K562 (cell line): ENCODE results near the gene NUFIP1. TPM values are rescaled to one million over a fixed set of nuclear protein-coding genes. Genes with fewer than 3 reads are reported as not detected.

Experiments used
- DMBX1 ChIP-seq: fragments of 250-450 bp; sonication (Bioruptor Pico); IDR thresholded peaks from 2 replicates; pipeline ENCODE4 v1.8.0; 2022; ENCODE audit warnings: inconsistent platforms, mild to moderate bottlenecking, moderate library complexity, borderline replicate concordance
- ETV6 ChIP-seq, 3 experiments: fragments of 150-350 bp in 1 of 3; sonication (generic) in 1 of 3; formaldehyde crosslinking in 1 of 3; IDR thresholded peaks; 2 replicates each; pipeline versions ENCODE4 v1.6.1 to v1.8.0; 2014 to 2022; ENCODE audit warnings: borderline replicate concordance in 2 of 3, low read depth in 2 of 3, antibody characterized with exemption in 1 of 3, low read length in 1 of 3, mild to moderate bottlenecking in 1 of 3, missing genetic modification reagents in 1 of 3
- FOXM1 ChIP-seq, 2 experiments: fragments of 450-650 bp in 1 of 2; sonication (generic) in 1 of 2; formaldehyde crosslinking in 1 of 2; IDR thresholded peaks; 2 replicates each; pipeline versions ENCODE4 v1.6.1 to v1.9.0; 2017 to 2022; ENCODE audit warnings: low read depth in 2 of 2, mild to moderate bottlenecking in 2 of 2, missing genetic modification reagents in 1 of 2, moderate library complexity in 1 of 2
- FOXP1 ChIP-seq: sonication (generic); formaldehyde crosslinking; IDR thresholded peaks from 2 replicates; pipeline ENCODE4 v1.8.0; 2022; ENCODE audit warnings: mild to moderate bottlenecking, missing genetic modification reagents
- GABPB1 ChIP-seq: sonication (generic); formaldehyde crosslinking; IDR thresholded peaks from 2 replicates; pipeline ENCODE4 v1.8.0; 2022; ENCODE audit warnings: mild to moderate bottlenecking, missing genetic modification reagents
- HDAC8 ChIP-seq: fragments of 450-650 bp; IDR thresholded peaks from 2 replicates; pipeline ENCODE4 v1.6.1; 2016; ENCODE audit warnings: mild to moderate bottlenecking, missing genetic modification characterization, moderate library complexity, missing compliant biosample characterization
- MBD2 ChIP-seq: sonication (generic); IDR thresholded peaks from 2 replicates; pipeline ENCODE4 v1.6.1; 2016; ENCODE audit warnings: low read depth, borderline replicate concordance
- PHF8 ChIP-seq: fragments of 200-600 bp; sonication (generic); IDR thresholded peaks from 2 replicates; pipeline ENCODE4 v1.6.1; 2012; ENCODE audit warnings: mixed run types, mild to moderate bottlenecking, inconsistent platforms, low read length, moderate library complexity, borderline replicate concordance
- TCF3 ChIP-seq: sonication (generic); formaldehyde crosslinking; IDR thresholded peaks from 2 replicates; pipeline ENCODE4 v1.4.0; 2020; ENCODE audit warnings: mild to moderate bottlenecking, missing genetic modification reagents
- U2AF2 ChIP-seq: fragments of 200-400 bp; formaldehyde crosslinking; optimal IDR thresholded peaks from 2 replicates; pipeline ENCODE3; 2017; ENCODE audit warnings: low read depth, mild to moderate bottlenecking, low read length
- polyA plus RNA-seq, 8 experiments: library from polyadenylated mRNA; depleted of rRNA in 4 of 8; stranded (reverse) in 5 of 8; unstranded in 3 of 8; fragments of >200 nt; fragmentation: Nextera tagmentation in 2 of 8; fragmentation: Illumina TruSeq in 1 of 8; extraction: Ambion mirVana in 2 of 8; extraction: Trizol in 1 of 8; gene quantifications; 2 replicates each; pipeline versions ENCODE4 v1.2.1 to v1.2.3, GENCODE V29; 2011 to 2014; ENCODE audit warnings: inconsistent platforms in 1 of 8, missing spikeins in 1 of 8
- total RNA-seq, 7 experiments: library from RNA; depleted of rRNA in 6 of 7; stranded (reverse); fragments of >200 nt in 6 of 7; fragmentation: Illumina TruSeq in 2 of 7; extraction: Trizol in 2 of 7; gene quantifications; 2 replicates each; pipeline versions ENCODE4 v1.2.1 to v1.2.3, GENCODE V29; 2011 to 2021; ENCODE audit warnings: low replicate concordance in 1 of 7
- TF ChIP-seq, protein P1 (sequence below): fragments of 200-600 bp; sonication (generic); IDR thresholded peaks from one replicate; pipeline ENCODE4 v1.6.1; 2012; ENCODE audit warnings: mild to moderate bottlenecking, low read depth, low read length, inconsistent platforms

Gene NUFIP1
- total and polyA plus RNA-seq, 9 of the 15 experiments (the other 6 are each of a cell fraction or from before 2014, with no cell fraction given): 2.6 to 9.7 (median 4.1) TPM

DNA sequence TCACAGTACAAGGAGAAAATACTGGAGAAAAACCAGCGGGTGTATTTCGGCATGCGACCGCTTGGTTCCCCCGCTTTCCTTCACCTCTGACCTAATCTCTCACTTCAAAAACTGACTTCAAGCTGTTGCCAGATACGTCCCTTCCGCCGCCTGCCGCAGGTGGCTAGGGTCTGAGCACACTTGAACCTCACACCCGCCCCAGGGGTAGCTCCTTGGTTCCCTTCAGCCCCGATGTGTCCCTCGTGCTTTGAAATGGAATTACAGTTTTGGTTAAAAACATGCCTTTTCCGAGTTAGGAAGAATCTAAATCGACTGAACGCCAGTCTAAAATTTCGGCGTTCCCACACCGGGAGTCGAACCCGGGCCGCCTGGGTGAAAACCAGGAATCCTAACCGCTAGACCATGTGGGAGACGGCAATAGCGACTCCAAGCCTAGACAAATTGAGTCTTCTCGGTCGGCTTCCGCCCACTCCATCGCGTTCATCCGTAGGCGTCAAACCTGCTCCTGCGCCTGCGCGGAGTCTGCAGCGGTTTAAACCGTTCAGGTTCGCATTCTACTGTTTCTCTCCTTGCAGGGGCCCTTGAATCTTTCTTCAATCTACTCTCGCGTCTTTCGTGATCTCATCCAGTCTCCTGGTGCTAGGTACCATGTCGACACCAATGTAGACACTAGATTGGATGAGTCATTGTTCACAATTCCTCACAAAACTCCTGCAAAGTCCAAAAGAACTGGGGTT lies 71.5 kb downstream of the NUFIP1 start (continued):
- TF ChIP-seq PHF8 (no peak), U2AF2 (no peak), FOXM1 (IDR thresholded peaks at IDR 0.05; ENCODE audit: low read depth) (peak; percentile 94), FOXM1 (CRISPR knock-in tag; IDR thresholded peaks at IDR 0.05; ENCODE audit: low read depth) (no peak), TCF3 (CRISPR knock-in tag) (peak; percentile 34), GABPB1 (peak; percentile 65), ETV6 (IDR thresholded peaks at IDR 0.05; ENCODE audit: borderline replicate concordance in 1 of 2, low read depth in 2 of 2, low read length in 1 of 2) (no peak), ETV6 (CRISPR knock-in tag; IDR thresholded peaks at IDR 0.05; ENCODE audit: borderline replicate concordance) (no peak), FOXP1 (CRISPR knock-in tag) (peak; percentile 21; the same call in 1 of the 2 replicates), DMBX1 (CRISPR knock-in tag) (no peak), MBD2 (no peak), HDAC8 (tag) (no peak)
- TF ChIP-seq, protein P1, sequence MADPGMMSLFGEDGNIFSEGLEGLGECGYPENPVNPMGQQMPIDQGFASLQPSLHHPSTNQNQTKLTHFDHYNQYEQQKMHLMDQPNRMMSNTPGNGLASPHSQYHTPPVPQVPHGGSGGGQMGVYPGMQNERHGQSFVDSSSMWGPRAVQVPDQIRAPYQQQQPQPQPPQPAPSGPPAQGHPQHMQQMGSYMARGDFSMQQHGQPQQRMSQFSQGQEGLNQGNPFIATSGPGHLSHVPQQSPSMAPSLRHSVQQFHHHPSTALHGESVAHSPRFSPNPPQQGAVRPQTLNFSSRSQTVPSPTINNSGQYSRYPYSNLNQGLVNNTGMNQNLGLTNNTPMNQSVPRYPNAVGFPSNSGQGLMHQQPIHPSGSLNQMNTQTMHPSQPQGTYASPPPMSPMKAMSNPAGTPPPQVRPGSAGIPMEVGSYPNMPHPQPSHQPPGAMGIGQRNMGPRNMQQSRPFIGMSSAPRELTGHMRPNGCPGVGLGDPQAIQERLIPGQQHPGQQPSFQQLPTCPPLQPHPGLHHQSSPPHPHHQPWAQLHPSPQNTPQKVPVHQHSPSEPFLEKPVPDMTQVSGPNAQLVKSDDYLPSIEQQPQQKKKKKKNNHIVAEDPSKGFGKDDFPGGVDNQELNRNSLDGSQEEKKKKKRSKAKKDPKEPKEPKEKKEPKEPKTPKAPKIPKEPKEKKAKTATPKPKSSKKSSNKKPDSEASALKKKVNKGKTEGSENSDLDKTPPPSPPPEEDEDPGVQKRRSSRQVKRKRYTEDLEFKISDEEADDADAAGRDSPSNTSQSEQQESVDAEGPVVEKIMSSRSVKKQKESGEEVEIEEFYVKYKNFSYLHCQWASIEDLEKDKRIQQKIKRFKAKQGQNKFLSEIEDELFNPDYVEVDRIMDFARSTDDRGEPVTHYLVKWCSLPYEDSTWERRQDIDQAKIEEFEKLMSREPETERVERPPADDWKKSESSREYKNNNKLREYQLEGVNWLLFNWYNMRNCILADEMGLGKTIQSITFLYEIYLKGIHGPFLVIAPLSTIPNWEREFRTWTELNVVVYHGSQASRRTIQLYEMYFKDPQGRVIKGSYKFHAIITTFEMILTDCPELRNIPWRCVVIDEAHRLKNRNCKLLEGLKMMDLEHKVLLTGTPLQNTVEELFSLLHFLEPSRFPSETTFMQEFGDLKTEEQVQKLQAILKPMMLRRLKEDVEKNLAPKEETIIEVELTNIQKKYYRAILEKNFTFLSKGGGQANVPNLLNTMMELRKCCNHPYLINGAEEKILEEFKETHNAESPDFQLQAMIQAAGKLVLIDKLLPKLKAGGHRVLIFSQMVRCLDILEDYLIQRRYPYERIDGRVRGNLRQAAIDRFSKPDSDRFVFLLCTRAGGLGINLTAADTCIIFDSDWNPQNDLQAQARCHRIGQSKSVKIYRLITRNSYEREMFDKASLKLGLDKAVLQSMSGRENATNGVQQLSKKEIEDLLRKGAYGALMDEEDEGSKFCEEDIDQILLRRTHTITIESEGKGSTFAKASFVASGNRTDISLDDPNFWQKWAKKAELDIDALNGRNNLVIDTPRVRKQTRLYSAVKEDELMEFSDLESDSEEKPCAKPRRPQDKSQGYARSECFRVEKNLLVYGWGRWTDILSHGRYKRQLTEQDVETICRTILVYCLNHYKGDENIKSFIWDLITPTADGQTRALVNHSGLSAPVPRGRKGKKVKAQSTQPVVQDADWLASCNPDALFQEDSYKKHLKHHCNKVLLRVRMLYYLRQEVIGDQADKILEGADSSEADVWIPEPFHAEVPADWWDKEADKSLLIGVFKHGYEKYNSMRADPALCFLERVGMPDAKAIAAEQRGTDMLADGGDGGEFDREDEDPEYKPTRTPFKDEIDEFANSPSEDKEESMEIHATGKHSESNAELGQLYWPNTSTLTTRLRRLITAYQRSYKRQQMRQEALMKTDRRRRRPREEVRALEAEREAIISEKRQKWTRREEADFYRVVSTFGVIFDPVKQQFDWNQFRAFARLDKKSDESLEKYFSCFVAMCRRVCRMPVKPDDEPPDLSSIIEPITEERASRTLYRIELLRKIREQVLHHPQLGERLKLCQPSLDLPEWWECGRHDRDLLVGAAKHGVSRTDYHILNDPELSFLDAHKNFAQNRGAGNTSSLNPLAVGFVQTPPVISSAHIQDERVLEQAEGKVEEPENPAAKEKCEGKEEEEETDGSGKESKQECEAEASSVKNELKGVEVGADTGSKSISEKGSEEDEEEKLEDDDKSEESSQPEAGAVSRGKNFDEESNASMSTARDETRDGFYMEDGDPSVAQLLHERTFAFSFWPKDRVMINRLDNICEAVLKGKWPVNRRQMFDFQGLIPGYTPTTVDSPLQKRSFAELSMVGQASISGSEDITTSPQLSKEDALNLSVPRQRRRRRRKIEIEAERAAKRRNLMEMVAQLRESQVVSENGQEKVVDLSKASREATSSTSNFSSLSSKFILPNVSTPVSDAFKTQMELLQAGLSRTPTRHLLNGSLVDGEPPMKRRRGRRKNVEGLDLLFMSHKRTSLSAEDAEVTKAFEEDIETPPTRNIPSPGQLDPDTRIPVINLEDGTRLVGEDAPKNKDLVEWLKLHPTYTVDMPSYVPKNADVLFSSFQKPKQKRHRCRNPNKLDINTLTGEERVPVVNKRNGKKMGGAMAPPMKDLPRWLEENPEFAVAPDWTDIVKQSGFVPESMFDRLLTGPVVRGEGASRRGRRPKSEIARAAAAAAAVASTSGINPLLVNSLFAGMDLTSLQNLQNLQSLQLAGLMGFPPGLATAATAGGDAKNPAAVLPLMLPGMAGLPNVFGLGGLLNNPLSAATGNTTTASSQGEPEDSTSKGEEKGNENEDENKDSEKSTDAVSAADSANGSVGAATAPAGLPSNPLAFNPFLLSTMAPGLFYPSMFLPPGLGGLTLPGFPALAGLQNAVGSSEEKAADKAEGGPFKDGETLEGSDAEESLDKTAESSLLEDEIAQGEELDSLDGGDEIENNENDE: no peak
